ENCODE measurements around the gene ITGAD. TPM values are rescaled to one million over a fixed set of nuclear protein-coding genes. Genes with fewer than 3 reads are reported as not detected.

Gene ITGAD
- total and polyA plus RNA-seq, 2 donors (not counting 3 experiments of a cell fraction or from before 2014, with no cell fraction given) = not detected

DNA sequence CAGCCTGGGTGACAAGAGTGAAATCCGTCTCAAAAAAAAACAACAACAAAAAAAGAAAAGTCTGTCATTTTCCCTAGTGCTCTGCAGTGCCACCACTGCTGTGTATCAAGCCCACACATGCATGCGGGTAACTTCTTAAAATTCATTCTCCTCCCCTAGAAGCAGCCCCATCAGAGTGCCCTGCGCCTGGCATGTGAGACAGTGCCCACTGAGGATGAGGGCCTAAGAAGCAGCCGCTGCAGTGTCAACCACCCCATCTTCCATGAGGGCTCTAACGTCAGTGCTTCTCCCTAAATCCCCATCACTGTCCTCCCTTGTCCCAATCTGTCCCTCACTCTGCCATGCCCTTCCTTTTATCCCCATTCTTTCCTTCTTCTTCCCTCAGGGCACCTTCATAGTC, 24.8 kb downstream of the ITGAD start:
- H3K9ac ChIP-seq (replicated peaks; ENCODE audit: extremely low read depth, insufficient read depth, low read length) = no peak overlapping the region
- TF ChIP-seq JUN (IDR thresholded peaks at IDR 0.05; ENCODE audit: borderline replicate concordance, insufficient read depth, insufficient read length, low read depth) = no peak
- TF ChIP-seq, protein P1, sequence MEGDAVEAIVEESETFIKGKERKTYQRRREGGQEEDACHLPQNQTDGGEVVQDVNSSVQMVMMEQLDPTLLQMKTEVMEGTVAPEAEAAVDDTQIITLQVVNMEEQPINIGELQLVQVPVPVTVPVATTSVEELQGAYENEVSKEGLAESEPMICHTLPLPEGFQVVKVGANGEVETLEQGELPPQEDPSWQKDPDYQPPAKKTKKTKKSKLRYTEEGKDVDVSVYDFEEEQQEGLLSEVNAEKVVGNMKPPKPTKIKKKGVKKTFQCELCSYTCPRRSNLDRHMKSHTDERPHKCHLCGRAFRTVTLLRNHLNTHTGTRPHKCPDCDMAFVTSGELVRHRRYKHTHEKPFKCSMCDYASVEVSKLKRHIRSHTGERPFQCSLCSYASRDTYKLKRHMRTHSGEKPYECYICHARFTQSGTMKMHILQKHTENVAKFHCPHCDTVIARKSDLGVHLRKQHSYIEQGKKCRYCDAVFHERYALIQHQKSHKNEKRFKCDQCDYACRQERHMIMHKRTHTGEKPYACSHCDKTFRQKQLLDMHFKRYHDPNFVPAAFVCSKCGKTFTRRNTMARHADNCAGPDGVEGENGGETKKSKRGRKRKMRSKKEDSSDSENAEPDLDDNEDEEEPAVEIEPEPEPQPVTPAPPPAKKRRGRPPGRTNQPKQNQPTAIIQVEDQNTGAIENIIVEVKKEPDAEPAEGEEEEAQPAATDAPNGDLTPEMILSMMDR (IDR thresholded peaks at IDR 0.05; ENCODE audit: extremely low read depth in 1 of 2, insufficient read depth in 1 of 2, low read depth in 1 of 2, low read length in 2 of 2) = no peak
- TF ChIP-seq GATA2 (IDR thresholded peaks at IDR 0.05; ENCODE audit: insufficient read depth, insufficient read length, low read depth, low read length) = no peak
- TF ChIP-seq, protein P2, sequence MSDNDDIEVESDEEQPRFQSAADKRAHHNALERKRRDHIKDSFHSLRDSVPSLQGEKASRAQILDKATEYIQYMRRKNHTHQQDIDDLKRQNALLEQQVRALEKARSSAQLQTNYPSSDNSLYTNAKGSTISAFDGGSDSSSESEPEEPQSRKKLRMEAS (IDR thresholded peaks at IDR 0.05; ENCODE audit: insufficient read depth, insufficient read length) = no peak
- TF ChIP-seq POLR2AphosphoS5 (IDR thresholded peaks at IDR 0.05; ENCODE audit: insufficient read depth, low read depth, low read length) = no peak
- TF ChIP-seq FOS (IDR thresholded peaks at IDR 0.05; ENCODE audit: borderline replicate concordance, insufficient read depth, low read length) = no peak
- intact Hi-C loops (cut with micrococcal nuclease) (no loop called here), dilution Hi-C loops (cut with MboI; ENCODE audit: extremely low pct_ligation_motif_present, low sequenced_read_pairs) (no loop called here)
- ChIA-PET CTCF (no interaction called here), POLR2A (no interaction called here)
- no peaks in the 10 kb centered on the region for H3K36me3 ChIP-seq (ENCODE audit: control insufficient read depth in 2 of 2, extremely low read depth in 1 of 2, insufficient read depth in 2 of 2, low read length in 2 of 2)
- no peaks in the 10 kb centered on the region for H4K20me1 ChIP-seq (replicated peaks; ENCODE audit: control insufficient read depth, extremely low read depth, insufficient read depth, low read length)
- no peak overlapping the region for H3K4me2 ChIP-seq (ENCODE audit: insufficient read depth, low read length)
- no peaks in the 10 kb centered on the region for H3K4me1 ChIP-seq (ENCODE audit: control insufficient read depth, extremely low read depth, insufficient read depth, low read length)
- BruUV-seq (replicated peaks) = no TSS peak
- FAIRE-seq = no peak
- H2AFZ ChIP-seq (ENCODE audit: low read depth, low read length) = no peak overlapping the region
- H3K79me2 ChIP-seq (ENCODE audit: control insufficient read depth, insufficient read depth, low read length) = no peaks in the 10 kb centered on the region
- no peaks in the 10 kb centered on the region for H3K9me1 ChIP-seq (replicated peaks; ENCODE audit: control insufficient read depth, extremely low read depth, insufficient read depth, low read length)
- DNase-seq (ENCODE audit: low read depth, low spot score) = no peak
- no peaks in the 10 kb centered on the region for H3K9me3 ChIP-seq (replicated peaks; ENCODE audit: control insufficient read depth, insufficient read depth, low read length)
- no peak overlapping the region for H3K27ac ChIP-seq (ENCODE audit: insufficient read depth, low read depth, low read length)
- no peaks in the 10 kb centered on the region for H3K27me3 ChIP-seq (ENCODE audit: control insufficient read depth in 2 of 2, insufficient read depth in 2 of 2, low read length in 2 of 2)
- H3K4me3 ChIP-seq (replicated peaks in 1 of 3; ENCODE audit: insufficient read depth in 1 of 3, low read depth in 1 of 3, low read length in 3 of 3) = no peak overlapping the region

All from endothelial cell of umbilical vein (primary cell).